GM21576 (cell line): ENCODE results near the gene ACOXL.
"Not testable (repeated sequence)": the region's sequence is repeated elsewhere in the genome, so short reads cannot be mapped to it uniquely, and the experiment has no call there.

Experiments used
- ATAC-seq: cut with Tn5 transposase; IDR thresholded peaks from one replicate; pipeline ENCODE4 v1.9.1; 2021; ENCODE audit warnings: mild to moderate bottlenecking, moderate library complexity; ENCODE audit not compliant: unreplicated experiment

Gene ACOXL

DNA sequence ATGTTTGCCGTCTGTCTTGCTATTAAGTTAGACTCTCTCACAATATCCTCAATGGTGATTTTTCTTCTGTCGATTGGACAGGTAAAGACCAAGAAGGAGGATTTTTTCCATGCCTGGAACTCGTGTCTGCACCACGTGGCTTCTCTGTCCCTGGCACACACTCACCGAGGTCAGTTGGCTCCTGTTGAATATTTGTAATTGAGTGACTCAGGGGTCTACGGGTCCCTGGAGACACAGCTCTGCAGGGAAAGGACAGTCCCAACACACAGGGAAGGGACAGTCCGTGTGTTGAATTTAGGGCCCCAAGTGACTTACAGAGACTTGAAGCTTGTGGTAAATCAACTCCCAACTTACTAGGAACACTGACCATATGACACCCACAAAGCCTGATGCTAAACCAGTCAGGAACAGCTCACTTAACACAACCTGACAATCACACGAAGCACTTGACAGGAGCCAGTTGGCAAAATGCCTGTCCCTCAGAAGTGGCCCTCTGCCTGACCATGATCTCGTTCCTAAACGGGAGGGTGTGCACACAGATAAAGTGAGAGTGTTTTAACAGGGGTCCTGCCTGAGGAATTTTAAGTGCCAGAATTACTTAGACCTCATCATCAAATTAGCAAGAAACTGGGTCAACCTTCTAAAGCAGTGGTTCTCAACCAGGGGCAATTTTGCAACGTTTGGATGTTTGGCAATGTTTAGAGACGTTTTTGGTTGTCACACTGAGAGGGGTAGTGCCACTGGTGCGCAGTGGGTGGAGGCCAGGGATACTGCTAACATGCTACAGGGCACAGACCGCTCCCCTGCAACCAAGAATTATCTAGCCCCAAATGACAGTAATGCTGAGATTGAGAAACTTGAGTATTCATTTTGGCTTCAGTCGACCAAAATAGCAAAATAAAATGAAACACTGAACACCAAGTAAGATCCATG is 299.4 kb downstream of the ACOXL start:
- no peak for ATAC-seq

DNA sequence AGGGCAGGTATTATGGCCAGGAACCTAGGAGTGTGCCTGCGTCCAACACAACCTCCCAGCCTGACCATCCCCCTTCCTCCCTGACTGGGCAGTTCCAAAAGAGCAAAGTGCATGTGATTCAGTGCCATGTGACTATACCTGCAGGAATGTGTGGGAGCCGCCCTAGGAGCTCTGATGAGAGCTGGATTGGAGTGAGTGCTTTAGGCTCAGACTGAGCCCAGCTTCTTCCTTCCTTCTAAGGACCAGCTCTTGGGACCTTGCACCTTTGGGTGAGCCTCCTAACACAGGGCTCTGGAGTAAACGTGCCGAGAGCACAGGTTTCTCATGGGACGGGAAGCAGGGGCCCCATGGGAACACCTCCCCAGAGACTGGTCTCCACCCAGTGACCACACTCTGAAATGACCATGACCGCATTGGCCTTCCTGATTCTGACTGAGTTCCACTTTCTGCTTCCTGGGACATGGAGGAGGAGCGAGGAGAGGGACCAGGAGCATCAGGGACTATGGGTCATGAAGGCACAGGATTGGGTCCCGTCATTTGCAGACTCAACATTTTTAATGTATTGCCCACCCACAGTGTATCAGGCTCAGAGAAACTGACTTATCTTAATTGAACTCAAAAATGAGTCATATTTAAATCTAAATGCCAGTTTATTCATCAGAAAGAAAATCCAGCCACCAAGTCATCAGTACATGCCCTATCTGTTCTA is 300.5 kb downstream of the ACOXL start:
- ATAC-seq = no peak

DNA sequence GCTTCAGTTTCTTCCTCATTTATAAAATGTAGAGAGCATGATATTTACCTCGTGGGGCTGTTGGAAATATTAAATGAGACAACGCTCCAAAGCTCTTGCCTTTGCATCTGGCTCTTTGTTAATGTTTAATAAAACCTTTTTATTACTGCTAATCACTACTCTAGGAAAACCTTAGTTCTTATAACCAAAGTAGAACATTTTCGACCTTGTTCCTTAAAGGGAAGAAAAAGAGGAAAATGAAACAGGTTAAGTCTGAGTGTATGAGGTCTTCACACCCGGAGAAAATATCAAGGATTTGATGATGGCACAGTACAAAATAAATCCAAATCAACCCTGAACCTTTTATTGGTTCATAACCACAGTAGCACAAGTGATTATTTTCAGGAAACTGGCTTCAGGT is 301.8 kb downstream of the ACOXL start:
- ATAC-seq = no peak

DNA sequence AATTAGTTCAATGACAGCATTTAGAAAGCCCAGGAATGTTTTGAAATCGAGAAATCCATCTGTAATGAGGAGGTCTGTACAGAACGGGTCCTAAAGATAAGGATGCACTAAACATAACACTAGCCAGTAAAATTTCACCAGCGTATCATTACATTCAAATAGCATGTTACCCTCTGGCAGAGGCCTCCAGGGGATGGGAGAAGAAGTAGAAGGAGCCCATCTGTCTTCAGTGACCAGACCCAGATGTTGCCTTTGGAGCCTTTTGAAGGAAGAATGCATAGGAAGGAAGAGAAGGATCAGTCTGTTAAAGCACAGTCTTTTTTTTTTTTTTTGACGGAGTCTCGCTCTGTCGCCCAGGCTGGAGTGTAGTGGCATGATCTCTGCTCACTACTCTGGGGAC is 302.2 kb downstream of the ACOXL start:
- ATAC-seq = no peak

DNA sequence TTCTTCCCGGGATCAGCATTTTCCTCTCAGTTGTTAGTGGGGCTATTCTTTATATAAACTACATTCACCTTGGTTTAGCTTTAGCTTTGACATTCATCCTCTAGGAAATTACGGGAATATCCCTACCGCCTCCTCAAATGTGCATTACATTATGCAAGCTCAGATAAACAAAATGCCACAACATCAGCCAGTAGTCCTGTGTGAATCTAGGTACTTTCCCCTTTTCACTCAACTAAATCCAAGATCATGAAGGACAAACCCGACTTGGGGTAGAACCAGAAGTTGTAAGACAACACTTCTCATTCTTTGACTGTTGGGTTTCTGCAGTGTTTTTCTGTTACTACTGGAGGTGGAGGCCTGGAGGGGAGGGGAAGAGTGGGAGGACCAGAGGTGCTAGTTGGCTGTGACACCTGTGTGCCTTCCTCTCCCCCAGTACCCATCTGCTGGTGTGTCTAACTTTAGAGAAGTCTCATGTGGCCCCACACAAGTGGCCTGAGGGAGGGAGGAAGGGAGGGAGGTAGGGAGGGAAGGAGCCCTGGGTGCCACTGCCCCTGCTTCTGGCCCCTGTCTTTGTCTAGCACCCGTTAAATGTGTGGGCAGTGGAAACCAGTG is 303.6 kb downstream of the ACOXL start:
- peak; percentile 43 for ATAC-seq

DNA sequence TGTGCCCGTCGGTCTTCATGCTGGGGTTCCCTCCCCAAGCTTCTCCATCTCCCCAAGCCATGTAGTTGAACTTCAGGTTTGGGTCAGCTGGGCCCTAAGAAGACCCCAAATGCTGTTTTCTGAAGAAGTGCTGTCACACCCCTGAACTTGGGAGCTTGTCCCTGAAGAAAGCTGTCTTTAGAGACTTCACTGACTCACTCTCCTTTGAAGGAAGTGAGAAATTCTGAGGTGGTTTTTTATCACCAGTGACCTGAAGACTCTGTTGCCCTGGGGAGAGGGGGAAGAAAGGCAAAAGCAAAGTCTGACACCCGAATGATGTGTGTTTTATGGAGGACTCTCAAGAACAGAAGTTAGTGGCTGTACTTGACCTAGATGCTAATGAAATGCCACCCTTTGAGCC is 304.8 kb downstream of the ACOXL start:
- ATAC-seq = no peak

DNA sequence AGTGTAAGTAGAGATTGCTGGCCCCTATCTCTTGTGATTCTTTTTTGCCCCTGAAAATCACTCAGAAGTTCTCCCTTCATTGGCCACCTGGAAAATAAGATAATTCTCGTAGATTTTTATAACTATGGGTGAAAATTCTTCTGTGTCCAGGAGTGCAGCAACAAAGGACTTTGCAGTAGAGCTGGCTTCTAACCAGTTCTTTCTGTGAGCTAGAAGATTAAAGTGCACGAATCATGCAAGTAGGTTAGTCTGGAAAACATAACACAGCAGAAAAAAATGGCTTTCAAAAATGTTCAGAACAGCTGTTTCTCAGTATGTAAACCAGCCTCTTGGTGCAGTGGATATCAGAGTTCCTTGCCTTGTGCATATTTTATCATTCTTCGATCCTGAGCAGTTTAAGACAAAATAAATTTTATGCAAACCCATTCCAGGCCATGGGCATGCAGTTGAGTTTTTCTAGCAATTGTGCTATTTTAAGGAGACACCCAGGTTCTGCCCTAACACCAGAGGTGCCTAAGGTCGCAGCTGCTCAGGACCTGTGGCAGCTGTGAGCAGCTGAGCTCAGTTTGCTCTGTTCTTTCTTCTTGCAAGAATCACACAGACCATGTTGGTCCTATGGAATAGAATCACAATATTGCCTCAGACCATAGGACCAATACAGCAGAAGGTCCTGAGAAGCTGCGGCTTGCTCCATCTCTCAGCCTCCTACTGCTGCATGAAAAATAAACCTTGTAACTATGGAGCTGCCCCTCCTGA is 307.4 kb downstream of the ACOXL start:
- no peak for ATAC-seq

DNA sequence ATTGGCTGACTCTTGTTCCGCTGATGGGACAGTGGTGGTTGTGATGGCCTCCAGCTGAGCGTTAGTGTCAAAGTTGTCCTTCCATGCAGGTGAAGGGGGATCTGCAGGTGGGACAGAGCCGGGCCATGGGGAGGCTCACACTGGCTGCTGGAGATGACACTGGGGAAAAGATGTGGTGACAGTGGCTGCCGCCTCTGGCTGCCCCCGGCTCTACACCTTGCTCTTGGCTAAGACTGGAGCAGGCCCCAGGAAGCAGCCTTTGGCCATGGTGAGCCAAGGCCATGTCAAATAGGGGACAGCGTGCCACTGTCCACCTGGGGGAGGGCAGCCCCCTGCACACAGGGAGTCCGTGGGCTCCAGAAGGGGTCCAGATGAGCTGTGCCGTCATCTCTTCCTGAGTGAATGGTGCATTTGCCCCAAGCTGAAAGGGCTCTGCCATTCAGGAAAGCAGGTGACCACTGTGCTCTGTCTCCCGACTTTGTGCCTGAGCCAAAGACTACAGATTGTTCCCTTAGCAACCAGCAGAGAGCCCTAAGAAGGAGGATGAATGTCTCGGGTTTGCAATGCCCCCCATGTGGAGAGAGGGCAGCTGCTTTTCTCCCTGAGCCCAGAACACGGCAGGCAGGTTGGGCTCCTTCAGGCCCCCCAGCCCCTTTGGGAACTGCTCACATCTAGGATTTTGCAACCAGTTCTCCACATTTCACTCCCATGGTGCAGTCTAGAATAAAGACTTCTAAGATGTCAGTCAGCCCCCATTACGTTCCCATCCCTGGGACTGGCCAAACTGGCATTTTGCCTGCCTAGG is 309.2 kb downstream of the ACOXL start:
- ATAC-seq = no peak

DNA sequence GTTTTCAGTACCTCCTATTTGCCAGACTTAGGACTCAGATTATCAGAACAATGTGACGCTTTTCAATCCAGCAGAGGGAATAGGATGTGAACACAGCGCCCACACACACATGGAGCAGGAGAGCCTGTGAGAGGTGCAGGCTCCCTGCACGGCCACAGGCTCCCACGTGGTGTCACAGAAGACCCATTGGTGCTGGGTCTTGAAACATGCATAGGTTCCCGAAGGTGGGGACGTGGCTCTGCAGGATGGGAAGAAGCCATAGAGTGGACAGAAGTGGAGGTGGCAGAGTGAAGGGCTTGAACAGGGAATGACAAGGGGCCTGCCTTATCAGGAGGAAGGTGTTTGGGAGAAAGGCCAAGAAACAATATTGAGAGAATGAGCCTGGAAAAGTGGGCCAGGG is 309.9 kb downstream of the ACOXL start:
- no peak for ATAC-seq

DNA sequence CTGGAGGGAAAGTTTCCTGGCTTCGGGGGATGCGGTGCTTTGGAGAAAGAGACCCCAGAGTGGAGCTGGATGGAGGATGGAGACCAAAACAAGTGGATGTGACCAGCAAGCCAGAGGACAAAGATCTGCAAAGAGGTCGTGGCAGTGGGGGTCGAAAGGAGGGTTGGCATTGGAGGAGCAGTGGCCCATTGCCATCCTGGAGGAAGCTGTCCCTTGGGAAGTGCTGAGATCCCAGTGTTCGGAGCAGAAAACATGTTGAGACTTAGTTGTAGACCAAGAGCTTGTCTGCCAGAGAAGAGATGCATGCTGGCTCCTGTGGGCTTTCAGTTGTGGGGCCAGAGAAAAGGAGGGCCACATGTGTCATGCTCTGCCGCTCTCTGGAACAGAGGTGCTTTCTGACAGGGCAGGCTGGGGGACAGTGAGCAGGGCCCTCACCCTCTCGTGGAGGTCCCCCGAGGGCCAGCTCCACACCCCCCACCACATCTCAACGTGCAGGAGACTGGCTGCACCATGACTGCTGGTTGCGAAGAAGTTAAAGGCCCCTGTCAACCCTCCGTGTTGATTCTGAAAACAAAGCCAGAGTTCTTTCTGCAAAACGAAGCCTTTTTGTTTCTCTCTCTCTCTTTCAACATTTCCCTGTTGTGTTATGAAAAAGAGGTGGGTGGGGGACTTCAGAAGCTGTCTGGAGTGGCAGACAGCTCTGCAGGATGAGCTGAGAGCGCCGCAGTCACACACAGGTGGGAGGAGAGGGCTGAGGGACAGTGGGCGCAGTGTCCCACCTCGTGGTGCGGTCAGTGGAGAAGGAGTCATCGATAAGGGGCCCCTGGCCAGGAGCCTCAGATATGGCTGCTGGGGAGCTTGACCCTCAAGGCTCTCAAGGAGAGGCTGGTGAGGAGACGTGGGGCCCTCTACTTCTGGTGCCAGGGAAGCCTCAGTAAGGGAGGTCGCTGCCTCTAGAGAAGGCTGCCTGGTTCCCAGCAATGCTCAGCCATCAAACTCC is 310.7 kb downstream of the ACOXL start:
- peak; percentile 57 for ATAC-seq

DNA sequence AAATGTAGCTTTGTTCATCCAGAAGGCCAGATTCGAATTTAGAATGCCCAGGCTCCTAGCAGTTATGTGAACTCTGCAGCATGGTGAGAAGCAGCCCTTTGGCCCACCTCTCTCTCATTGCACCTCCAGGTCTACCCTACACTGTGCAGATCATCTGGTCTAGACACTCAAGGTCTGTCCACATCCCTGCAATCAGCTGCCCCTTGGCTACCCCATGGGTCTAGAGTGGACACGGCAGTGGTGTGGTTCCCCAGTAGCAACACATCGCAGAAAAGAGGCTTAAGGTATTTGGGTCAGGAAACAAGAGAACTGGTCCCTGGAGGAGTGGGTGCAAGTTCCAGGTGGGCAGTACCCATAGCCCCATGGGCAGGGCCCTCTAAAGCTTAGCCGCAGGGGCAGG is 311.7 kb downstream of the ACOXL start:
- ATAC-seq = no peak

DNA sequence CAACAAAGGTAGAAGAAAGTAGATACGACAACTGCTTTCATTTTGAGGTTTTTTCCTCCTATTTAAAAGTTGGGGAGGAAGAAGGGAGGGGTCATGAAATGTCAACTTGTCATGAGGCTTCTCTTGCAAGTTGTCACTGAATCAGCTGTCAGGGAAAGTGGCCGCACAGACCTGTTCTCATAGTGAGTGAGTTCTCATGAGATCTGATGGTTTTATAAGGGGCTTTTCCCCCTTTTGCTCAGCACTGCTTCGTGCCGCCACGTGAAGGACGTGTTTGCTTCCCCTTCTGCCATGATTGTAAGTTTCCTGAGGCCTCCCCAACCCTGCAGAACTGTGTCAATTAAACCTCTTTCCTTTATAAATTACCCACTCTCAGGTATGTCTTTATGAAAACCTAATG is 312.9 kb downstream of the ACOXL start:
- ATAC-seq = not testable (repeated sequence)

DNA sequence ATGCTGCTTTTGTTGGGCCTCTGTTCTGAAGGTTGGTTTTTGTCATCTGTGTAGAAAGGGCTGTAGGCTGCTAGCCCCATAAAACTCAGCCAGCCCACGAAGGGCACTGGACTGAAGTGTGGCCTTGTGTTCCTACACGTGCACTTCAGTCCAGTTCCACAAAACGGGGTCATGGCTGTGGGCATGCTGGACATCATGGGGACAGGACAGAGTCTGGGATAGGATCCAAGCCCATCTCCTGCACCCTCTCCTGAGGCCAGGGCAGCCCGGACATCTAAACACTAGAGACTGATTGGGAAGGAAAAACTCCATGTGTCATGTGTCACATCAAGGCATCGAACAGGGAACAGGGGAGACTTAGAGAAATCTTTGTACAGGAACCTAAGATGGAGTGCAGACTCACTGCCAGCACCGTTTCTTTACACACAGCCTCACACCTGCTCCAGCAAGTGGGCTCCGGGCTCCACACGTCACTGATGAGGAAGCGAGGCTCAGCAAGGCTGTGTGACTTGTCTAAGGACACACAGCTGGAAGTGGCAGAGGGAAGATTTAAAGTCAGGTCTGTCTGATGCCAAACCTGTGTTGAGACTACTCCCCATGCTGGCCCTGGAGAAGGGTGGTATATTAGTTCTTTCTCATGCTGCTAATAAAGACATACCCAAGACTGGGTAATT is 313.5 kb downstream of the ACOXL start:
- ATAC-seq = no peak

DNA sequence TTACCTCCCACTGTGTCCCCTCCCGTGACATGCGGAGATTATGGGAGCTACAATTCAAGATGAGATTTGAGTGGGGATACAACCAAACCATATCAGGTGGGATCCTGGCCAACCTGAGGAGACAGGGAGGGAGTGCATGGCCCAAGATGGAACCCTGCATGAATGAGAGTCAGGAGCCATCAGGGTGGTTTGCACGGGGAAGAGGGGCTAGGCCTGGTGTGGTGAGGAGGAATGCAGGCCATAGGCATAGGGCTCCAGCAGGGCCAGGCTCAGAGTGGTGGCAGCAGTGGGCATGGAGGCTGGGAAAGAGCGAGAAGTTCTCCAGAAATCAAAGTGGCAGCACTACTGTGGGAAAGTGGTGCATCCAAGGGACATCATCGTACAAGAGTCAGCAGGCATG is 314.3 kb downstream of the ACOXL start:
- ATAC-seq = no peak

DNA sequence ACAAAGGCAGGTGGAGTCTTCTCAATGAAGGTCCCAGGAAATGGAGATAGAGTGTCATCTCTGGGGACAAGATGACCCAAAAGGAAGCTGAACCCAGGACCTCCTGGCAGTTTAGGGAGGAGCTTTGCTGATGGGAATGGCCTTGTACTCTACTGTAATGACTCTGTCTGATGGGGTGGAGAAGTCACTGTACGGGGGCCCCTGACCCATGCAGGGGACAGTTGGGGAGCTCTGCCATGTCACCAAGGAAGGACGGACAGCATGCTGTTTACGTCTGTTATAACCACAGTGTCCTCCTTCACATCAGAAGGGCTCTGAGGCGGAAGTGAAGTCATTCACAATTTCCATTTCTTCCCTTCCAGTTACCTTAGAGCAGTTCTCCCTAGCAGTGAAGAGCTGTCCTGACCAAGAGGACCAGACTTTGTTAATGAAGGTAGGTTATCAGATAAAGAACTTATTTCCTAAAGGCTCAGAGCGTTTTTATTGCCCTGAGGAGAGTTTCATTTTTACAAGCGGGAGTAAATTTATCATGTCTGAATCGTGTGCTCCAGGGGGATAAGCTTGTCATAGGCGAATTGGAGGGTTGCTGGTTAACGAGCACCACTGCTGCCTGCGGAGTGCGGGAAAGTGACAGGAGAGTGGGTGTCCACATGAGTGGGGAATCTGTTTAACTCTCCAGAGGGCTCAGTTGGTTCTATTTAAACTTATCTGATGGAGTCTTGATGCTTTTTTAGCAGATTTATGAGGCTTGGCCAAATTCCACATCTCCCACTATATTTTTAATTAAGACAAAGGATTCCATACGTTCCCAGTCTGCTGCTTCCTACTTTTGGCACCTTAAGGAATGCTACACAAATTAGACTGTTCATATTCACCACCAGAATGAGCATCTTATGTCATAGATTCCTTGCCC is 316.7 kb downstream of the ACOXL start:
- ATAC-seq = no peak

DNA sequence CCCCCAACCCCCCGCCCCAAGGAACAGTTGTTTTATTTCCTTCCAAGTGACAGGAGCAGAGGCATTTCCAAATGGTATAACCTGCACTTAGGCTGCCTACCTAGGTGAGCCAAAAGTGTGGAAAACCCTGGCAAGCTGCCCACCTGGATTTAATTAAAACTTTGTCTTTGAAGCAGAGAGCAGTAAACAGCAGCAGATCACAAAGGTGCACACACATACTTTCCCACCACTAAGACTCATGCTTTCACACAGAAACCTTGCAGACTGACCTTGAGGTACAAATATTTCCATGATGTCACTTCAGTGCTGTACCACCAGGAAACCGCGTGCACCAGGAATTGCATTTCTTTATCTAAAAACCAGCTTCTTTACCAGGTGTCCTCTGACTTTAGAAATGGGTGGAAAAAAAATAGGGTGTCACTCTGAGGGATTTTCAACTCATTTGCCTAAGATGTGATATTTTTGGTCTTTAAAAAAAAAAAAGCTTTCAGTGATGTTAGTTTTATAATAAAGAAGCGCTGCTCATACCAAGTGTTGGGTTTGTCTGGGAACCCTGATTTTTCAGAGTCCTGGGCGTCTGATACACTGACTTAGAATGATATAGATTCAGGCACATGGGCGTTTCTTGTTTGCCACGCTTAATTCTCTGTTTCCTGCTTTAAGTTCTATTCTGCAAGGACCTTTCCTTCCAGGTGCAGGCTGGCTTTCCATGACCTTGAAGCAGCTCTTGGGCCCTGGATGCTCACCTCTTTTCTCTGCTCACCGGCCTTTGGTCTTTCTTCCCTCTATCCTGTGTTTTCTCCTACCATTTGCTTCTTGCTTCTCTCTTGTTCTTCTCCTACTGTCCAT is 317.6 kb downstream of the ACOXL start:
- ATAC-seq = no peak
